DND-41 (cell line): ENCODE measurements around the gene EIF5B.

ENCODE experiments used
- ATAC-seq: fragments of 200-7000 bp; cut with Tn5 transposase; 3 replicates; pipeline ENCODE4 v1.9.1; 2021; ENCODE audit warnings: low read depth; ENCODE audit not compliant: insufficient read depth
- DNase-seq: peaks from one replicate; pipeline ENCODE4 v3.0.0-alpha.2; 2020
- H2AFZ ChIP-seq: 2 replicates; pipeline ENCODE4 v1.6.0; 2012; ENCODE audit warnings: low read depth, low read length
- H3K27ac ChIP-seq: 2 replicates; pipeline ENCODE4 v1.5.1; 2012; ENCODE audit warnings: low read length, inconsistent platforms
- H3K27me3 ChIP-seq: fragments of 200-600 bp; sonication (generic); 2 replicates; pipeline ENCODE4 v1.6.0; 2012; ENCODE audit warnings: low read length, mild to moderate bottlenecking, inconsistent platforms; ENCODE audit not compliant: insufficient read depth, poor library complexity
- H3K36me3 ChIP-seq: 2 replicates; pipeline ENCODE4 v1.5.1; 2012; ENCODE audit warnings: low read length, inconsistent platforms; ENCODE audit not compliant: insufficient read depth
- H3K4me1 ChIP-seq: 2 replicates; pipeline ENCODE4 v1.5.1; 2012; ENCODE audit warnings: mild to moderate bottlenecking, low read length; ENCODE audit not compliant: insufficient read depth
- H3K4me2 ChIP-seq: 2 replicates; pipeline ENCODE4 v1.6.0; 2012; ENCODE audit warnings: mild to moderate bottlenecking, moderate library complexity, low read length, inconsistent platforms; ENCODE audit not compliant: insufficient read depth
- H3K4me3 ChIP-seq, 2 experiments: fragments of 200-600 bp in 1 of 2; shearing (Covaris generic) in 1 of 2; 2 replicates each; pipeline ENCODE4 v1.5.1; 2012 to 2016; ENCODE audit warnings: inconsistent platforms in 2 of 2, low read length in 2 of 2, mild to moderate bottlenecking in 2 of 2, low read depth in 1 of 2, moderate library complexity in 1 of 2
- H3K79me2 ChIP-seq: 2 replicates; pipeline ENCODE4 v1.6.0; 2012; ENCODE audit warnings: low read length, inconsistent platforms; ENCODE audit not compliant: insufficient read depth
- H3K9ac ChIP-seq: 2 replicates; pipeline ENCODE4 v1.6.0; 2012; ENCODE audit warnings: low read depth, mild to moderate bottlenecking, inconsistent platforms, low read length, moderate library complexity
- H3K9me3 ChIP-seq: 2 replicates; pipeline ENCODE4 v1.5.1; 2012; ENCODE audit warnings: low read length, moderate library complexity, mild to moderate bottlenecking, inconsistent platforms; ENCODE audit not compliant: insufficient read depth, severe bottlenecking
- H4K20me1 ChIP-seq: 2 replicates; pipeline ENCODE4 v1.6.0; 2012; ENCODE audit warnings: low read length; ENCODE audit not compliant: insufficient read depth
- EZH2 ChIP-seq: IDR thresholded peaks from 3 replicates; pipeline ENCODE4 v1.6.1; 2012; ENCODE audit warnings: borderline replicate concordance, low read depth, mild to moderate bottlenecking, moderate library complexity, low read length, inconsistent platforms; ENCODE audit not compliant: severe bottlenecking
- TF ChIP-seq, protein P1 (sequence below): IDR thresholded peaks from 2 replicates; pipeline ENCODE4 v1.5.1; 2012; ENCODE audit warnings: borderline replicate concordance, low read length, moderate library complexity, mild to moderate bottlenecking; ENCODE audit not compliant: poor library complexity, severe bottlenecking; ENCODE audit errors: extremely low read depth

The EIF5B gene

DNA sequence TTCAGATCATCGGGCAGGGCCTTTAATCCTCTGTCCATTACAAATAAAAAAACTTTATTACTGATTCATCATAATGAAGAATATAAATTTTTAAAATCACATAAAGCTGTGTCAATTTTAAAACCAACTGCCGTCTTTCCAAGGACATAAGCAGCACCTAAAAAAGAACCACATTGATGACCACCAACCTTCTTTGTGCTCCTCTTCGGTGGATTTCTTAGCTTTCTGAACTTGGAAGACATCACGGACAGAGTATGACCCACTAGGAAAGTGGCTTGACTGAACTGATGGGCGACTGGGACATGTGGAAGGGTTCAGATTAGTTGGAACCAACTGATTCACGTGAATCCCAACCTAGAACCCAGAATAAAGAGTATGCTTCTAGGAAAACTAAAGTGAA, 68.9 kb downstream of the EIF5B start:
- TF ChIP-seq, protein P1, sequence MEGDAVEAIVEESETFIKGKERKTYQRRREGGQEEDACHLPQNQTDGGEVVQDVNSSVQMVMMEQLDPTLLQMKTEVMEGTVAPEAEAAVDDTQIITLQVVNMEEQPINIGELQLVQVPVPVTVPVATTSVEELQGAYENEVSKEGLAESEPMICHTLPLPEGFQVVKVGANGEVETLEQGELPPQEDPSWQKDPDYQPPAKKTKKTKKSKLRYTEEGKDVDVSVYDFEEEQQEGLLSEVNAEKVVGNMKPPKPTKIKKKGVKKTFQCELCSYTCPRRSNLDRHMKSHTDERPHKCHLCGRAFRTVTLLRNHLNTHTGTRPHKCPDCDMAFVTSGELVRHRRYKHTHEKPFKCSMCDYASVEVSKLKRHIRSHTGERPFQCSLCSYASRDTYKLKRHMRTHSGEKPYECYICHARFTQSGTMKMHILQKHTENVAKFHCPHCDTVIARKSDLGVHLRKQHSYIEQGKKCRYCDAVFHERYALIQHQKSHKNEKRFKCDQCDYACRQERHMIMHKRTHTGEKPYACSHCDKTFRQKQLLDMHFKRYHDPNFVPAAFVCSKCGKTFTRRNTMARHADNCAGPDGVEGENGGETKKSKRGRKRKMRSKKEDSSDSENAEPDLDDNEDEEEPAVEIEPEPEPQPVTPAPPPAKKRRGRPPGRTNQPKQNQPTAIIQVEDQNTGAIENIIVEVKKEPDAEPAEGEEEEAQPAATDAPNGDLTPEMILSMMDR: no peak
- no peak for TF ChIP-seq EZH2
- ATAC-seq (no peak), DNase-seq (no peak)
- Histone ChIP-seq H4K20me1 (no peaks in the 10 kb centered on the region; the same call in 1 of the 2 replicates), H3K9me3 (no peaks in the 10 kb centered on the region), H3K4me2 (no peak overlapping the region), H3K4me1 (no peaks in the 10 kb centered on the region), H3K36me3 (peaks cover 91% of the 10 kb centered on the region), H3K9ac (no peak overlapping the region), H3K27ac (no peak overlapping the region), H2AFZ (no peak overlapping the region), H3K79me2 (no peaks in the 10 kb centered on the region), H3K4me3 (no peak overlapping the region), H3K27me3 (no peaks in the 10 kb centered on the region)

DNA sequence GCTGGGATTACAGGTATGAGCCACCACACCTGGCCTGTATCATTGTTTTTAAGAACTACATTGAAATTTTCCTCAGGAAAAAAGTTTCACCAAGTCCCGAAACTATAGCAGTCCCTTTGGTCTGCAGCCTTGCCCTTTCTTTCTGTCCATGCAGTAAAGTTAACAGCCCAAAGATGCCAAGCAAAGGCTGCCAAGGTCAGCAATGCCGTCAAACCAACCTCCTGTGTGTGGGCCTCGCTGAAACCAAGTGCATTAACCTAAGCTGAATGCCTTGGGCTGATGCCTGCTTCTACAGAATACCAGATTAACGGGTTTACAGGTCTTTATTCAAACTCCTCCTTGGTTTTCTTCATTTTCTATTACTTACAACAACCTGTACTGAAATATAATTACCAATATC, 73.1 kb downstream of the EIF5B start:
- no peak for ATAC-seq
- Histone ChIP-seq H4K20me1 (no peaks in the 10 kb centered on the region; the same call in 1 of the 2 replicates), H3K4me2 (no peak overlapping the region), H2AFZ (no peak overlapping the region), H3K36me3 (peaks cover 86% of the 10 kb centered on the region), H3K4me1 (no peaks in the 10 kb centered on the region), H3K27me3 (no peaks in the 10 kb centered on the region), H3K9ac (no peak overlapping the region), H3K27ac (no peak overlapping the region), H3K9me3 (no peaks in the 10 kb centered on the region), H3K79me2 (no peaks in the 10 kb centered on the region), H3K4me3 (no peak overlapping the region)
- TF ChIP-seq, protein P1: no peak
- no peak for TF ChIP-seq EZH2
- no peak for DNase-seq

DNA sequence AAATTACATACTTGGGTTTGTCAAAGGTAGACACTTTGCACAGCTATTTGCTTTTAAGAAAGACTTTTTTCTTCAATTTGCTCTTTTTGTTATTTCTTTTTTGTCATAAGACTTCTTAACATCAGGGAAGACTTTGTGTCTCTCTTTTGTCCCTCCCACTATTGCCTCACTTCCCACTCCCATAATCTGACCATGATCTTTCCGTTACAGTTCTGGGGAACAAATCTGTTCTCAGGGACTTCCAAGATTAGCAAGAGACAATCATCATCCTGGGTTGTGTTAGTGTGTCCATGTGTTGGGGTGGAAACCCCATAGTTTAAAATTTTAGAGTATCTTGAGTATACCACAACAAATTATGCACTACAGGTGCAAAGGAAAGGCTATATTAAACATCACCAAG, 77.4 kb downstream of the EIF5B start:
- TF ChIP-seq EZH2: no peak
- TF ChIP-seq, protein P1: no peak
- DNase-seq: no peak
- no peaks in the 10 kb centered on the region for H3K27me3 ChIP-seq
- no peaks in the 10 kb centered on the region for H3K4me1 ChIP-seq
- no peak overlapping the region for H3K4me3 ChIP-seq
- H3K9me3 ChIP-seq: no peaks in the 10 kb centered on the region
- ATAC-seq: no peak
- H3K4me2 ChIP-seq: no peak overlapping the region
- 0 out of 2 replicates have a peak, but pooled peaks cover 2% of the 10 kb centered on the region for H4K20me1 ChIP-seq
- H3K79me2 ChIP-seq: no peaks in the 10 kb centered on the region
- no peak overlapping the region for H3K27ac ChIP-seq
- no peak overlapping the region for H2AFZ ChIP-seq
- no peak overlapping the region for H3K9ac ChIP-seq
- H3K36me3 ChIP-seq: peaks cover 89% of the 10 kb centered on the region

DNA sequence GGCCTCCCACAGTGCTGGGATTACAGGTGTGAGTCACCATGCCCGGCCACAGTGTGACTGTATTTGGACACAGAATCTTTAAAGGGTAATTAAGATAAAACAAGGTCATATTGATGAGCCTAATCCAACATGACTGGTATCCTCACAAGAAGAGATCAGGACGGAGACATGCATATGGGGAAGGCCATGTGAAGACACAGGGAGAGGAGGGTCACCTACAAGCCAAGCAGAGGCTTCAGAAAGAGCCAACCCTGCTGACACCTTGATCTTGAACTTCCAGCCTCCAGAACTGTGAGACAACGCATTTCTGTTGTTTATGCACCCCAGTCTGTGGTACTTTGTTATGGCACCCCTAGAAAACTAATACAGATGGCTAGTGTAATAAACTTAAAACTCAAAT, 80.2 kb downstream of the EIF5B start:
- Histone ChIP-seq H3K79me2 (no peaks in the 10 kb centered on the region), H3K27me3 (no peaks in the 10 kb centered on the region), H3K9me3 (no peaks in the 10 kb centered on the region), H3K36me3 (peaks cover 96% of the 10 kb centered on the region), H3K4me2 (no peak overlapping the region), H3K4me1 (no peaks in the 10 kb centered on the region), H3K9ac (no peak overlapping the region), H3K4me3 (no peak overlapping the region), H4K20me1 (peaks cover 11% of the 10 kb centered on the region; the same call in 1 of the 2 replicates), H2AFZ (no peak overlapping the region), H3K27ac (no peak overlapping the region)
- DNase-seq (no peak), ATAC-seq (no peak)
- TF ChIP-seq, protein P1: no peak
- TF ChIP-seq EZH2: no peak
